Measurements from ENCODE around the gene BABAM2.

The BABAM2 gene

GRCh38 chr2:28286678-28287077, 396.1 kb downstream of the BABAM2 start:
- DNase-seq (ENCODE audit: low read depth) = no peak

GRCh38 chr2:28287256-28287915, 396.9 kb downstream of the BABAM2 start:
- no peak for DNase-seq (ENCODE audit: low read depth)

GRCh38 chr2:28288620-28289019, 398.1 kb downstream of the BABAM2 start:
- no peak for DNase-seq (ENCODE audit: low read depth)

- no peak for DNase-seq (ENCODE audit: low read depth)
Measured at GRCh38 chr2:28291811-28292440, 401.4 kb downstream of the BABAM2 start.

- no peak for DNase-seq (ENCODE audit: low read depth)
Measured at GRCh38 chr2:28292491-28292890, 402.0 kb downstream of the BABAM2 start.

GRCh38 chr2:28293416-28293815, 402.9 kb downstream of the BABAM2 start:
- no peak for DNase-seq (ENCODE audit: low read depth)

GRCh38 chr2:28294451-28294850, 403.9 kb downstream of the BABAM2 start:
- DNase-seq (ENCODE audit: low read depth) = no peak

GRCh38 chr2:28296243-28296642, 405.7 kb downstream of the BABAM2 start:
- no peak for DNase-seq (ENCODE audit: low read depth)

- no peak for DNase-seq (ENCODE audit: low read depth)
Measured at GRCh38 chr2:28296904-28297303, 406.4 kb downstream of the BABAM2 start.

- DNase-seq (ENCODE audit: low read depth) = no peak
Measured at GRCh38 chr2:28297531-28297930, 407.0 kb downstream of the BABAM2 start.

- DNase-seq (ENCODE audit: low read depth) = no peak
Measured at GRCh38 chr2:28298406-28298805, 407.9 kb downstream of the BABAM2 start.

GRCh38 chr2:28300485-28301341, 410.2 kb downstream of the BABAM2 start:
- peak; percentile 74 for DNase-seq (ENCODE audit: low read depth)

- no peak for DNase-seq (ENCODE audit: low read depth)
Measured at GRCh38 chr2:28305202-28305601, 414.7 kb downstream of the BABAM2 start.

- DNase-seq (ENCODE audit: low read depth) = no peak
Measured at GRCh38 chr2:28310107-28310506, 419.6 kb downstream of the BABAM2 start.

- no peak for DNase-seq (ENCODE audit: low read depth)
Measured at GRCh38 chr2:28311660-28312249, 421.2 kb downstream of the BABAM2 start.

- no peak for DNase-seq (ENCODE audit: low read depth)
Measured at GRCh38 chr2:28312307-28313219, 422.0 kb downstream of the BABAM2 start.

GRCh38 chr2:28313220-28313784, 422.8 kb downstream of the BABAM2 start:
- DNase-seq (ENCODE audit: low read depth) = no peak

- no peak for DNase-seq (ENCODE audit: low read depth)
Measured at GRCh38 chr2:28314968-28315367, 424.4 kb downstream of the BABAM2 start.

- no peak for DNase-seq (ENCODE audit: low read depth)
Measured at GRCh38 chr2:28316546-28317335, 426.2 kb downstream of the BABAM2 start.

GRCh38 chr2:28317390-28317789, 426.9 kb downstream of the BABAM2 start:
- no peak for DNase-seq (ENCODE audit: low read depth)
